Measurements from ENCODE around the gene NMS. TPM values are rescaled to one million over a fixed set of nuclear protein-coding genes. Genes with fewer than 3 reads are reported as not detected.

NMS gene
- total and polyA plus RNA-seq, 2 of the 8 experiments (the other 6 are each of a cell fraction or from before 2014, with no cell fraction given) = not detected

DNA sequence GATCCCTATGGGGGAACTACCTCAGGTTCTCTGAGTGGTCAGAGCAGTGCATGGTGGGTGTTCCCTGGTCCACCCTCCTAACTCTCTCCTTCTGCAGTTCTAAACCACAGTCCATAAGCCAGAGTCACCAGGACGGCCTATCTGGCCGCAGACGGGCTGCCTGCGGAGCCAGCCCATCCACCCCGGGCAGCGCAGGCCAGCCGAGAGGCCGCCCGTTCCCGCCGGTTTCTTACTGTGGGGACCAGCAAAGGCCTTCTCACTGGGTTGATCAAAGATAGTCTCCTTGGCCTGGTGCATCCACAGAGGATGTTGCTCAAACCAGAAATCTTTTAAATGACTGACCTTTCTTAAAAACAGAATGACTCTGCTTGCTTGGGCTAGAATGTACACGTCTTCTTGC lies 43.2 kb upstream of the NMS start (continued):
- TF ChIP-seq TAF7 (optimal IDR thresholded peaks at IDR 0.05; ENCODE audit: borderline replicate concordance, low read depth, low read length) = no peak

Data from H1 (cell line).